Activated effector memory CD4-positive, alpha-beta T cell treated with anti-CD3 and anti-CD28 coated beads, Interleukin-2, amount 50 U/mL, for 16 hours (primary cell): ENCODE results near the gene AUH.
"Not testable (repeated sequence)": the region's sequence is repeated elsewhere in the genome, so short reads cannot be mapped to it uniquely, and the experiment has no call there.

Experiments
- DNase-seq: peaks from one replicate; pipeline ENCODE4 v3.0.0-alpha.2; 2020

Gene AUH

GRCh38 chr9:91200692-91201336 lies 160.9 kb downstream of the AUH start:
- DNase-seq, result no peak

DNA sequence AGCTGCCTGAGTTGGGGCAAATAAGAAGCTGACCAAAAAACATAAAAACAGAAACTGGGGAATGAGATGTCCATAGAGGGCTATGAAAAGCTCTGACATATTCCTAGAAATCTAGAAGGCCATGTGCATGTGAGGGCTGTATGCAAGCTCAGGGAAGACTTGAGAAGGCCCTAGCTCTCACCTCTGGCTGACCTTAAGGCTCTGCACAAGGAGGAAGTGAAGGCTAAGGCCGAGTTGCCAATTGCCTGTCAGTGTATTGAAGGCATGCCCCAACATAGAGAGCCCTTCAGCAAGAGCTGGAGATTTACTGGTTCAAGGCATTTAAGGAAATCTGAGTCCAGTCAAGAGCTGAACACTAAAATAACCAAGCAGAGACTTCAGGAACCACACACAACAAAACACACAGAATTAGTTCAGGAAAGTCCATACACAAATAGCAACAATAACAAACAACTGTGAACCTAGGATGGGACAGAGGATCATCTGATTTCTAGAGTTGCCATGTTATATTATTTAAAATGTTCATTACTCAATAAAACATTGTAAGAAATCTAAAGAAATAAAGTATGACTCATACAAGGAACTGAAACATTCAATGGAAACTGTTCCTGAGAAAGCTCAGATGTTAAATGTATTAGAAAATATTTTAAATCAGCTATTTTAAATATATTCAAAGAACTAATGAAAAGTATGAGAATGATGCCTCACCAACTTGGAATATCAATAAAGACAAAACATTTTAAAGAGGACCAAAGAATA lies 161.8 kb downstream of the AUH start:
- no peak for DNase-seq

DNA sequence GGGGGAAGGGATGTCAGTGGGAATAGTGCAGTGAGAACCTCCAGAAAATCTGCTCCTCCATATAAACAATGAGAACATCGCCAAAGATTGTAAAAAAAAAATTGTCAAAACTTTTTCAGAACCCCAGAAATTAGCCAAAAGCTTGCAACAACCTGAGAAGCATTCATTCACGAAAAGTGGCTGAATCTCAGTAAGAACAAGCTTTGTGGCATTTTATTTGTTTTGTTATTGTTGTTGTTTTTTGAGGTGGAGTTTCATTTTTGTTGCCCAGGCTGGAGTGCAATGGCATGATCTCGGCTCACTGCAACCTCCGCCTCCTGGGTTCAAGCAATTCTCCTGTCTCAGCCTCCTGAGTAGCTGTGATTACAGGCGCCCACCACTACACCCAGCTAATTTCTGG lies 162.8 kb downstream of the AUH start:
- DNase-seq, result not testable (repeated sequence)

DNA sequence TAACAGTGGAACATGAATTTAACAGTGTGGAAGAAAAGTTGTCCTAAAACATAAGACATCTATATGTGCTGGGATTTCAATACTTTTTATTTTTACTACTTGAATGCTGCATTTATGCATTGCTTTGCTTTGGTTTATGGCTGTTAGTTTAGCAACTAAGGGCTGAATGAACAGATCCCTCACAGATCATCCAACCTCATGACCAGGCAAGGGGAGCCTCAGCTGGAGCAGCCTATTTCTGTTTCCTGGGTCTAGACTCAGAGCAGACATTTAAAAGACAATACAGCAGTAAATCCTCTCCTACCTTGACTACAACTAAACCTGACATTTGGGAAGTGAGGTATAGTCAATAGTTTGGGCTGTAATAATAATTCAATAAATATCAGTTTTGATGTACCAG lies 163.3 kb downstream of the AUH start:
- DNase-seq, result no peak

GRCh38 chr9:91197232-91198181 lies 164.2 kb downstream of the AUH start:
- DNase-seq, result no peak

DNA sequence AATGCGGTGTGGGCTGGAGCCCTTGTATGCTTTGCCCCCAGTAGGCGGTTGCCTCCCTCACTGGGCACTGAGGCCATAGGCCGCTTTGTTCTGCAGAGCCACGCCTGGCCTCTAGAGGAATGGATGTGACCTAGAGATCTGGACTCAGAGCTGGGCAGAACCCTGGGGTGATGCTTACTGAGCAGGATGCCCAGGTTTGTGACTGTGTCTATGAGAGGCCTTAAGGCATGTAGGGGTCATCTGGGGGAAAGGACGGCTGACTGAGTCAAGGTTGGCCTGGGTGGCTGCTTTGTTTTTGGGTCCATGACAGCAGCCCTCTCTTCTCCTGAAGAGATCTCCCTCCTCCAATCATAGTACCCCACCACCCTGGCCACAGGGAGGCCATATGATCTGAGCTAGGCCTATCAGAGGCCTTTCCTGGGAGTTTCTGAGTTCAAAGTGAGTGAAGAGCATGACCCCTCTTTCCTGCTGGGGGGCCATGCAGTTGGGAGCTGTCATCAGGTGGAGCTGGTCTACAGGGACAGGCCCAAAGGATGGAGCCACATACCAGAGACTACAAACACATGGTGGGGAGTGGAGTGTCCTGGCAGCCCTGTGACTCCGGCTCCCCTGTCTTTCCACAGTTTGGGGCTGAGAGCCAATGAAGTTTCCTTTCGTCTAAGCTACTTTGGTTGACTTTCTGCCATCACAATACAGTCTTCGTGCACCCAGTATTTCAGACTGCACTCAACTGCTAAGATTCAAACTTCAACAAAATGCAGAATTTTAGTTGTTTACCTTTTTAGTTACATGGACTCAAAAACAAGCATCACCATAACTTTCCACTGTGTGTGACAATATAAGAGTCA lies 165.4 kb downstream of the AUH start:
- DNase-seq, result no peak

- DNase-seq, result no peak
These were observed 166.2 kb downstream of the AUH start for GRCh38 chr9:91195372-91196012.

DNA sequence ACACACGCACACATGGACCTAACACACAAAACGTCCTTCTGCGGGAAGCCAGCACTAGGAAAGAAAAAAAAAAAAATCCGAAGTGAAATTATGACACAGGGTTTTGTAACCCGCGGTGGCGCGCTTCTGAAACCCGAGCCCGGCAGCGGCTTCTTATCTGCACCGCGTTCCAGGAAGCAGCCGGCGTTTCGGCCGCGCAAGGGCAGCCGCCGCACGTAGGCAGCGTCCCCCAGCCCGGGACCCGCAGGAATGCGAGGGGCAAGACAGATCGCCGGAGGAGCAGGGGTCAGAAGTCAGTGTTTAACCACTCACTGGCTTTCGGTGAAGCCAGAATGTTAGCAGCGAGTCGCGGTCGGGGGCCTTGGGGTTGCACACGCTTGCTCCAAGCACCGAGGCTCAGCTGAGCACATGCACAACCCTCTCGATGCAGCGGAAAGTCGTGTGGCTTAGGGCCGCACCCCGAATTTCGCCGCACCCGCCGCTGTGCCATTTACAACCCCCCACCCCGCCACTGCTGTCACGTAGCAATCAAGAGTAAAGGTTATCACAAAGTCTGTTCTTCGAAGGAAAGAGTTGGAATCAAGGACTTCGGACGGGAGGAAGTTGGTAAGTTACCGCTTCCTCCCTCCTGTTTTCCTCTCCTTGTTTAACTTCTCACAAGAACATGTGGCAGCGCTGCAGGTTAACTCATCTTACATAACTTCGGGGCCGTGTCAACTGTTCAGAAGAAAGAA lies 167.9 kb downstream of the AUH start:
- DNase-seq, result peak; percentile 90

- DNase-seq, result peak; percentile 89
These were observed 168.5 kb downstream of the AUH start for GRCh38 chr9:91193087-91193657.

DNA sequence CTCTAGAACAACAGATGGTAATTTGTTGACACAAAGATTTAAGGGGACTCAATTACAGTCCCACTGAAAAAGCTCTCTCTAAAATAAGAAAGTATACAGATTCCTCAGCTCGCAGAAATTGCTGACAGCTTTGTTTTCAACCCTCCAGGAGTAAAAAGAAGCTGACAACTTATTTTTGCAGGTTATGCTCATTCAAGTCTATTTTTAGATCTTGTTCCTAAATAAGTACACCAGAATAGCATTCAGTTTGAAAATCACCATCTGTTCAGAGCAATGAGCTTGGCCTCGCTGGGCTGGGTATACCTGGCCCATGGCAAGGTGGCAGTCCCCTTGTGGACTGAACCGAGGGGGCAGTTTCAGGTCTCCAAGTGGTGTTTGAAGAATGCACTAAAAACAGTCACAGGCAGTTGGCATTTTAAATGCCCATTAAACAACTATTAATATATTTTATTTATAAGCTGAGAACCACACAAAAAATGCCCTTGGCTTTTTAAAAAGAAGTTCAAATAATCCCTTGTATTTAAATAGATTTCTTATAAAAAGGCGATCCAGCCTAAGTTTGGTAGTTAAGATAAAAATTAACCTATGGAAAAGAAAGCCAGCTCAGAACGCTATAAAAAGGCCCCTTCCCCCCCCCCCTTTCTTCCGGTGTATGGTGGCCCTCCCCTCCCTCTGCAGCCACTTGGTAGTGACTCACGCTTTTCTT lies 169.2 kb downstream of the AUH start:
- no peak for DNase-seq

GRCh38 chr9:91191411-91192380 lies 170.0 kb downstream of the AUH start:
- DNase-seq, result no peak

- no peak for DNase-seq
These were observed 171.7 kb downstream of the AUH start for GRCh38 chr9:91190062-91190461.

GRCh38 chr9:91188719-91189590 lies 172.8 kb downstream of the AUH start:
- no peak for DNase-seq

DNA sequence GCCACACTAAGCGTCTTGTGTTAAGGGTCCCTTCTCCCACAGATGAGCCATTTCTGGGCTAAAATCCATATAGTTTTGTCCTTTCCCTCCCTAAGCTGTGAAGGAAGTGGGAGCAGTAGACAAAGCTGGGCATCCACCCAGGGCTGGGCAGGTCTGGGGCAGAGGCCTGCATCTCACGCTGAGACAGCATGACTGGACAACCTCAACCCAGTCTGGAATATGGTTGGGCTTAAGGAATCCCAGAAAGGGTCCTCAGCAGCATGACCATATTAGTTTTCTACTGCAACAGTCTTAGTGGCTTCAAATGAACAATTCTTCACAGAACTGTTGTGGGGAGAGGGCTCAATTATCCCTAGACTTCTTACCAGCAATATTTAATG lies 173.8 kb downstream of the AUH start:
- no peak for DNase-seq

- DNase-seq, result no peak
These were observed 174.3 kb downstream of the AUH start for GRCh38 chr9:91187311-91187964.

DNA sequence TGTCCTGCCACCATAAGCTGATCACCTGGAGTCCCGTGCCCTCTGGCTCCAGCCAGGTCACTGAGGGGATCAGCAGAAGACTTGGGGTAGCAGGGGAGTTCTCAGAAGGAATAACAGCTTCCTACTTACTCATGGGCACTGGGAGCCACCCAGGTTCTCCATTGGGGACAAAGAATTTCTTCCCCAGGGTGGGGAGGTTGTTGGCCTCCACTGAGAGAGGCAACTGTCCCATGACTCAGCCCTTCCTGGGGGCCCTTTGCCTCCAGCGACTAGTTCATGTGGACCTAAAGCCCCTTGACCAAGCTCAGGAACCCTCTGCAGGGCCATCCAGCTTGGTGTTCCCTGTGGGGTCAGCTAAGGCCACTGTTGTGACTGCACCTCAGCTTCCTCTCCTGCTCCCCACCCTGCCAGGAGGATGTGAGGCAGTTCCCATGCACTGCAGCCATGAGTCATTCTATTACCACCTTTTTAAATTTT lies 175.0 kb downstream of the AUH start:
- DNase-seq, result no peak

DNA sequence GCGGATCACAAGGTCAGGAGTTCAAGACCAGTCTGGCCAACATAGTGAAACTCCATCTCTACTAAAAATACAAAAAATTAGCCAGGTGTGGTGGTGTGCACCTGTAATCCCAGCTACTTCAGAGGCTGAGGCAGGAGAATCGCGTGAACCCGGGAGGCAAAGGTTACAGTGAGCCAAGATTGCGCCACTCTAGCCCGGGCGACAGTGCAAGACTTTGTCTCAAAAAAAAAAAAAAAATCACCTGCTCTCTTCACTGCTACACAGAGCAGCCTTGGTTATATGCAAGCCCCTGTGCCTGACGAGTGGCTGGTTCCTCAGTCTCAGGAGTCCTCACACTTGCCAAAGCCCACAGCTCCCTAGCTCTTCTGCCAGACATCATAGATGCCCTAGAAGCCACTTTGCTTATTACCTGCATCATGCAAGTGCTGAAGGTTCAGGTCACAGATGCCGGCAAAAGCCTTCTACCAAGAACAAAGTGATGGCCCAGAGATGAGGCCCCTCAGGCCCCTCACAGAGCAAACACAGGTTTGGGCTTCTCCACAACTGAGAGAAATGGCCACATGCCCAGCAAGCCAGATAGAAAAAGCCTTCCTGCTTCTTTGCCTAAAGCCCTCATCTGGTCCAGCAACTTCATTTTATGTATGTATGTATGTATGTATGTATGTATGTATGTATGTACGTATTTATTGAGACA lies 176.4 kb downstream of the AUH start:
- DNase-seq, result no peak
